ENCODE measurements around the gene GNGT1. TPM values are rescaled to one million over a fixed set of nuclear protein-coding genes. Genes with fewer than 3 reads are reported as not detected.

GNGT1 gene
- total RNA-seq, 2 donors from 2014 or later, result 0.22 TPM; not detected in 1

- TF ChIP-seq CTCF (conservative IDR thresholded peaks at IDR 0.05), result no peak
- Histone ChIP-seq H3K27me3 (ENCODE audit: control insufficient read depth, insufficient read depth, low read length, poor library complexity, severe bottlenecking) (no peaks in the 10 kb centered on the region), H3K36me3 (ENCODE audit: control insufficient read depth, insufficient read depth, low read length) (no peaks in the 10 kb centered on the region), H3K4me3 (ENCODE audit: low read length) (no peak overlapping the region), H3K27ac (ENCODE audit: low read depth, low read length) (no peak overlapping the region), H3K9me3 (ENCODE audit: control insufficient read depth, low read length) (no peaks in the 10 kb centered on the region), H3K9ac (ENCODE audit: extremely low read depth, low read length, poor library complexity, severe bottlenecking) (no peak overlapping the region), H3K4me1 (ENCODE audit: control insufficient read depth, insufficient read depth, low read length) (no peaks in the 10 kb centered on the region)
- no peak overlapping the region for H3K27ac Mint-ChIP-seq
- no peaks in the 10 kb centered on the region for H3K4me1 Mint-ChIP-seq
- no peak for DNase-seq
- H3K9me3 Mint-ChIP-seq, result no peaks in the 10 kb centered on the region
- H3K36me3 Mint-ChIP-seq (ENCODE audit: low read depth), result no peaks in the 10 kb centered on the region
- H3K27me3 Mint-ChIP-seq (ENCODE audit: insufficient read depth), result no peaks in the 10 kb centered on the region
- H3K4me3 Mint-ChIP-seq, result no peak overlapping the region
- 100% methylated on average over 1 of the region's 1 CpG; no CpG with 5 or more reads in 1 of the 2 experiments for WGBS, 2 experiments (ENCODE audit: insufficient coverage in 1 of 2, insufficient read length in 1 of 2)
Observed at GRCh38 chr7:93957767-93958166, 51.4 kb downstream of the GNGT1 start.

GRCh38 chr7:93958216-93958615, 51.8 kb downstream of the GNGT1 start:
- no peak overlapping the region for H3K4me3 ChIP-seq (ENCODE audit: low read length)
- no peaks in the 10 kb centered on the region for H3K36me3 Mint-ChIP-seq (ENCODE audit: low read depth)

GRCh38 chr7:93958651-93959050, 52.3 kb downstream of the GNGT1 start:
- Mint-ChIP-seq H3K27ac (no peak overlapping the region), H3K4me3 (no peak overlapping the region), H3K9me3 (no peaks in the 10 kb centered on the region), H3K27me3 (ENCODE audit: insufficient read depth) (no peaks in the 10 kb centered on the region), H3K4me1 (no peaks in the 10 kb centered on the region), H3K36me3 (ENCODE audit: low read depth) (no peaks in the 10 kb centered on the region)
- no peak for DNase-seq
- no peak for TF ChIP-seq CTCF (conservative IDR thresholded peaks at IDR 0.05)
- Histone ChIP-seq H3K9ac (ENCODE audit: extremely low read depth, low read length, poor library complexity, severe bottlenecking) (no peak overlapping the region), H3K27ac (ENCODE audit: low read depth, low read length) (no peak overlapping the region), H3K36me3 (ENCODE audit: control insufficient read depth, insufficient read depth, low read length) (no peaks in the 10 kb centered on the region), H3K4me1 (ENCODE audit: control insufficient read depth, insufficient read depth, low read length) (no peaks in the 10 kb centered on the region), H3K4me3 (ENCODE audit: low read length) (no peak overlapping the region), H3K27me3 (ENCODE audit: control insufficient read depth, insufficient read depth, low read length, poor library complexity, severe bottlenecking) (no peaks in the 10 kb centered on the region), H3K9me3 (ENCODE audit: control insufficient read depth, low read length) (no peaks in the 10 kb centered on the region)
- WGBS, 2 experiments (ENCODE audit: insufficient coverage in 1 of 2, insufficient read length in 1 of 2), result 97 to 100% methylated on average over 2 to 3 of the region's 3 CpGs

More at GRCh38 chr7:93958216-93958615, 51.8 kb downstream of the GNGT1 start:
- H3K9ac ChIP-seq (ENCODE audit: extremely low read depth, low read length, poor library complexity, severe bottlenecking), result no peak overlapping the region
- no peaks in the 10 kb centered on the region for H3K36me3 ChIP-seq (ENCODE audit: control insufficient read depth, insufficient read depth, low read length)
- no peaks in the 10 kb centered on the region for H3K9me3 ChIP-seq (ENCODE audit: control insufficient read depth, low read length)
- no peak for DNase-seq
- WGBS, 2 experiments (ENCODE audit: insufficient coverage in 1 of 2, insufficient read length in 1 of 2), result 71 to 97% methylated on average over 2 to 3 of the region's 3 CpGs
- H3K4me1 ChIP-seq (ENCODE audit: control insufficient read depth, insufficient read depth, low read length), result no peaks in the 10 kb centered on the region
- H3K9me3 Mint-ChIP-seq, result no peaks in the 10 kb centered on the region
- no peak for TF ChIP-seq CTCF (conservative IDR thresholded peaks at IDR 0.05)
- H3K27me3 Mint-ChIP-seq (ENCODE audit: insufficient read depth), result no peaks in the 10 kb centered on the region
- no peak overlapping the region for H3K4me3 Mint-ChIP-seq
- H3K4me1 Mint-ChIP-seq, result no peaks in the 10 kb centered on the region
- no peak overlapping the region for H3K27ac ChIP-seq (ENCODE audit: low read depth, low read length)
- no peaks in the 10 kb centered on the region for H3K27me3 ChIP-seq (ENCODE audit: control insufficient read depth, insufficient read depth, low read length, poor library complexity, severe bottlenecking)
- H3K27ac Mint-ChIP-seq, result no peak overlapping the region

Other genes with a start within 250 kb of the GNGT1 start
- gene TFPI2, start 15.8 kb upstream of the GNGT1 start, total RNA-seq, result 1 to 10 TPM; 2.3 to 3.1 TPM
- 1 to 10 TPM; 1.3 to 3.1 TPM for gene GNG11, start 15.2 kb downstream of the GNGT1 start, total RNA-seq
- 10 to 100 TPM; 27.6 to 36.3 TPM for gene BET1, start 97.8 kb downstream of the GNGT1 start, total RNA-seq

Data from endodermal cell (in vitro differentiated cells).